ENCODE data around the gene CASP3.

The CASP3 gene

GRCh38 chr4:184675821-184676492 lies 26.7 kb upstream of the CASP3 start:
- no peak for DNase-seq
- peaks cover 50% of the 10 kb centered on the region for H3K36me3 Mint-ChIP-seq (ENCODE audit: low read depth)
- H3K27me3 Mint-ChIP-seq (ENCODE audit: low read depth, poor library complexity), result peaks cover 3% of the 10 kb centered on the region
- no peak overlapping the region for H3K4me3 Mint-ChIP-seq
- H3K4me1 Mint-ChIP-seq, result peaks cover 7% of the 10 kb centered on the region
- H3K27ac Mint-ChIP-seq, result no peak overlapping the region
- TF ChIP-seq CTCF (IDR thresholded peaks at IDR 0.05), result no peak
- H3K9me3 Mint-ChIP-seq, result peaks cover 15% of the 10 kb centered on the region

DNA sequence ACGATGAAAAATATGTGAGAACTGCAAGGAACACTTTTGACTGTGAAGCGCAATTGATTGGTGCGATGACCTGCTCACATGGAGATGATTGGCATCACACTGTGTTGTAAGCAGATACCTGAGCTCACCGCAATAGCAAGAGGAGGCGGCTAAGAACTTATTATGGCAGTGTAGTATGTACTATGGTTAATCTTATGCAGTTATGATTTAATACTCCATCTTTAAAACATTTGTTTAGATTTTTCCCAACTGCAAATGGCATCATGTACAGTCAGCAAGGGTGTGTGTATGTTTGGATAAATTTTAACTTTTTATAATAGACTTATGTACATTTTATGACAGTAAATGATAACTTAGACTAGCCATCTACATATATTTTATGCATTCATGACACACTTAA lies 25.8 kb upstream of the CASP3 start:
- Mint-ChIP-seq H3K4me3 (no peak overlapping the region), H3K9me3 (peaks cover 11% of the 10 kb centered on the region), H3K4me1 (peaks cover 11% of the 10 kb centered on the region), H3K36me3 (ENCODE audit: low read depth) (peaks cover 41% of the 10 kb centered on the region), H3K27ac (no peak overlapping the region), H3K27me3 (ENCODE audit: low read depth, poor library complexity) (peaks cover 3% of the 10 kb centered on the region)
- no peak for DNase-seq
- TF ChIP-seq CTCF (IDR thresholded peaks at IDR 0.05), result no peak

DNA sequence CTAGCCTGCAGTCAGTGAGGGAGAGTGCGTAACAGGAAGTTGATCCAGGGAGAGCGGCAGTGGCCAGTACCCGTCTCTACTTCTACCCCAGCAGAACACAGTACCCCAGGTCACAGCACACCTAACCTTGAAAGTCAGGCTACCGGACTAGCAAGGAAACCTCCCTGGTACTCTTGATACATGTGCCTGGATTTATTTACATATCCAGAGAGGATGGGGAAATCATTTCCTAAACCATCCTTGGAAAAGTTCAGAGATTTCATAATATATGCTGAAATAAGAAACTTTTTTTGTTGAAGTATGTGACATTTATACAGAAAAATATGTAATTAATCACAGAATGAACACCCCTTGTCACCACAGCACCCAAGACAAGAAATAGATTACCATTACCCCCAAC lies 24.8 kb upstream of the CASP3 start:
- no peak for TF ChIP-seq CTCF (IDR thresholded peaks at IDR 0.05)

GRCh38 chr4:184672741-184673140 lies 23.5 kb upstream of the CASP3 start:
- peaks cover 11% of the 10 kb centered on the region for H3K4me1 Mint-ChIP-seq
- H3K27me3 Mint-ChIP-seq (ENCODE audit: low read depth, poor library complexity), result peaks cover 3% of the 10 kb centered on the region
- peaks cover 42% of the 10 kb centered on the region for H3K36me3 Mint-ChIP-seq (ENCODE audit: low read depth)
- H3K27ac Mint-ChIP-seq, result no peak overlapping the region
- no peak for DNase-seq
- no peak for TF ChIP-seq CTCF (IDR thresholded peaks at IDR 0.05)
- no peaks in the 10 kb centered on the region for H3K9me3 Mint-ChIP-seq
- no peak overlapping the region for H3K4me3 Mint-ChIP-seq

More for the DNA sequence above, 24.8 kb upstream of the CASP3 start:
- no peak for DNase-seq
- no peak overlapping the region for H3K4me3 Mint-ChIP-seq
- peaks cover 3% of the 10 kb centered on the region for H3K27me3 Mint-ChIP-seq (ENCODE audit: low read depth, poor library complexity)
- peak overlapping the region; percentile 34 for H3K27ac Mint-ChIP-seq
- H3K9me3 Mint-ChIP-seq, result peaks cover under 1% of the 10 kb centered on the region
- H3K4me1 Mint-ChIP-seq, result peaks cover 11% of the 10 kb centered on the region
- peaks cover 31% of the 10 kb centered on the region for H3K36me3 Mint-ChIP-seq (ENCODE audit: low read depth)

- no peak for DNase-seq
- H3K27ac Mint-ChIP-seq, result peak overlapping the region; percentile 89
- TF ChIP-seq CTCF (IDR thresholded peaks at IDR 0.05), result no peak
- H3K4me3 Mint-ChIP-seq, result no peak overlapping the region
- H3K4me1 Mint-ChIP-seq, result peaks cover 11% of the 10 kb centered on the region
- peaks cover 3% of the 10 kb centered on the region for H3K27me3 Mint-ChIP-seq (ENCODE audit: low read depth, poor library complexity)
- H3K36me3 Mint-ChIP-seq (ENCODE audit: low read depth), result peaks cover 55% of the 10 kb centered on the region
- H3K9me3 Mint-ChIP-seq, result no peaks in the 10 kb centered on the region
Observed at GRCh38 chr4:184671101-184671500, 21.9 kb upstream of the CASP3 start.

GRCh38 chr4:184669251-184669650 lies 20.0 kb upstream of the CASP3 start:
- H3K4me1 Mint-ChIP-seq, result peaks cover 11% of the 10 kb centered on the region
- no peak for TF ChIP-seq CTCF (IDR thresholded peaks at IDR 0.05)
- DNase-seq, result no peak
- no peaks in the 10 kb centered on the region for H3K27me3 Mint-ChIP-seq (ENCODE audit: low read depth, poor library complexity)
- peaks cover 53% of the 10 kb centered on the region for H3K36me3 Mint-ChIP-seq (ENCODE audit: low read depth)
- no peak overlapping the region for H3K27ac Mint-ChIP-seq
- no peak overlapping the region for H3K4me3 Mint-ChIP-seq
- H3K9me3 Mint-ChIP-seq, result no peaks in the 10 kb centered on the region

All from nephron progenitor cell (in vitro differentiated cells).